22Rv1 (cell line): Measurements from ENCODE around the gene THBS3.
"Not testable (repeated sequence)": the region's sequence is repeated elsewhere in the genome, so short reads cannot be mapped to it uniquely, and the experiment has no call there.

ENCODE experiments used
- ZFX ChIP-seq: fragments of 450-650 bp; IDR thresholded peaks from 2 replicates; pipeline ENCODE4 v1.6.1; 2017; ENCODE audit warnings: antibody characterized with exemption, borderline replicate concordance
- TF ChIP-seq, protein P1 (sequence below): fragments of 450-650 bp; IDR thresholded peaks from 2 replicates; pipeline ENCODE4 v1.5.1; 2017; ENCODE audit warnings: mild to moderate bottlenecking

DNA sequence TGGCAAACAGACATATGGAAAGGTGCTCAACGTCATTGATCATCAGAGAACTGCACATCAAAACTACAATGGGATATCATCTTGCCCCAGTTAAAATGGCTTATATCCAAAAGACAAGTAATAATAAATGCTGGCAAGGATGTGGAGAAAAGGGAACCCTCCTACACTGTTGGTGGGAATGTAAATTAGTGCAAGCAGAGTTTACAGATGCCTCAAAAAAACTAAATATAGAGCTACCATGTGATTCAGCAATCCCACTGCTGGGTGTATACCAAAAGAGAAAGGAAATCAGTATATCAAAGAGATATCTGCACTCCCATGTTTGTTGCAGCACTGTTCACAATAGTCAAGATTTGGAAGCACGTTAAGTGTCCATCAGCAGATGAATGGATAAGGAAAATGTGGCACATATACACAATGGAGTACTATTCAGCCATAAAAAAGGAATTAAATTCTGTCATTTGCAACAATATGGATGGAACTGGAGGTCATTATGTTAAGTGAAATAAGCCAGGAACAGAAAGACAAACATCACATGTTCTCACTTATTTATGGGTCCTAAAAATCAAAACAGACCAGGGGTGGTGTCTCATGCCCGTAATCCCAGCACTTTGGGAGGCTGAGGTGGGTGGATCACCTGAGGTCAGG, 51.6 kb downstream of the THBS3 start:
- TF ChIP-seq, protein P1, sequence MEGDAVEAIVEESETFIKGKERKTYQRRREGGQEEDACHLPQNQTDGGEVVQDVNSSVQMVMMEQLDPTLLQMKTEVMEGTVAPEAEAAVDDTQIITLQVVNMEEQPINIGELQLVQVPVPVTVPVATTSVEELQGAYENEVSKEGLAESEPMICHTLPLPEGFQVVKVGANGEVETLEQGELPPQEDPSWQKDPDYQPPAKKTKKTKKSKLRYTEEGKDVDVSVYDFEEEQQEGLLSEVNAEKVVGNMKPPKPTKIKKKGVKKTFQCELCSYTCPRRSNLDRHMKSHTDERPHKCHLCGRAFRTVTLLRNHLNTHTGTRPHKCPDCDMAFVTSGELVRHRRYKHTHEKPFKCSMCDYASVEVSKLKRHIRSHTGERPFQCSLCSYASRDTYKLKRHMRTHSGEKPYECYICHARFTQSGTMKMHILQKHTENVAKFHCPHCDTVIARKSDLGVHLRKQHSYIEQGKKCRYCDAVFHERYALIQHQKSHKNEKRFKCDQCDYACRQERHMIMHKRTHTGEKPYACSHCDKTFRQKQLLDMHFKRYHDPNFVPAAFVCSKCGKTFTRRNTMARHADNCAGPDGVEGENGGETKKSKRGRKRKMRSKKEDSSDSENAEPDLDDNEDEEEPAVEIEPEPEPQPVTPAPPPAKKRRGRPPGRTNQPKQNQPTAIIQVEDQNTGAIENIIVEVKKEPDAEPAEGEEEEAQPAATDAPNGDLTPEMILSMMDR: not testable (repeated sequence)
- not testable (repeated sequence) for TF ChIP-seq ZFX
